ENCODE results near the gene CALHM3. TPM values are rescaled to one million over a fixed set of nuclear protein-coding genes. Genes with fewer than 3 reads are reported as not detected.

Gene CALHM3
- total RNA-seq, 1 donor from 2014 or later, result 0.20 TPM

GRCh38 chr10:103427866-103428265 is 51.2 kb downstream of the CALHM3 start:
- intact Hi-C loops (cut with micrococcal nuclease), result loop anchor here (2.0 to 10.0 kb wide), 2 partner anchors 23 to 127 kb away; no protein-coding TSS in a partner anchor

GRCh38 chr10:103423748-103424147 is 55.3 kb downstream of the CALHM3 start:
- intact Hi-C loops (cut with micrococcal nuclease), result loop anchor here (10.0 kb wide), 1 partner anchor 131 kb away; no protein-coding TSS in a partner anchor

Other genes with a start within 250 kb of the CALHM3 start
- gene RPEL1, start 233.4 kb downstream of the CALHM3 start, total RNA-seq, result not detected in 2 replicates
- gene INA, start 202.1 kb downstream of the CALHM3 start, total RNA-seq, result 0.54 and 0.64 TPM in 2 replicates
- gene PCGF6, start 128.1 kb downstream of the CALHM3 start, total RNA-seq, result 12.7 and 13.3 TPM in 2 replicates
- gene TAF5, start 111.3 kb downstream of the CALHM3 start, total RNA-seq, result 8.5 and 9.9 TPM in 2 replicates
- gene ATP5MK, start 82.8 kb downstream of the CALHM3 start, total RNA-seq, result 331 and 334 TPM in 2 replicates
- 61.4 and 61.8 TPM in 2 replicates for gene PDCD11, start 82.6 kb downstream of the CALHM3 start, total RNA-seq
- gene CALHM2, start 26.9 kb downstream of the CALHM3 start, total RNA-seq, result 67.2 and 67.3 TPM in 2 replicates
- 0.17 and 0.25 TPM in 2 replicates for gene CALHM1, start 20.3 kb downstream of the CALHM3 start, total RNA-seq
- 2.2 and 2.3 TPM in 2 replicates for gene NEURL1, start 14.5 kb upstream of the CALHM3 start, total RNA-seq

Data from T-helper 1 cell treated with Interleukin-12 subunit alpha and Interleukin-12 subunit beta and Interleukin-4 antibody, amounts not matched to agents 30 ng/mL and 1 ng/mL, for 36 hours (primary cell).